Panc1 (cell line): ENCODE data around the gene CSMD2. TPM values are rescaled to one million over a fixed set of nuclear protein-coding genes. Genes with fewer than 3 reads are reported as not detected.

Source experiments
- ATAC-seq: fragments of 200-7000 bp; cut with Tn5 transposase; 2 replicates; pipeline ENCODE4 v1.9.1; 2020; ENCODE audit warnings: mild to moderate bottlenecking, moderate library complexity
- BruUV-seq: library from RNA; stranded (reverse); fragments of 400-500 nt; replicated peaks from 2 replicates; lab custom pipeline; 2021; lab: Mats Ljungman, UMichigan
- CTCF ChIA-PET: fragments of 300-600 bp; sonication (Branson Sonifier 250); formaldehyde crosslinking; loops from one replicate; lab custom pipeline; 2022; ENCODE audit warnings: antibody characterized with exemption; lab: Charles Lee
- POLR2A ChIA-PET: fragments of 300-600 bp; sonication (Branson Sonifier 250); formaldehyde crosslinking; loops from one replicate; lab custom pipeline; 2022; ENCODE audit warnings: antibody characterized with exemption; lab: Charles Lee
- DNase-seq: peaks from one replicate; pipeline ENCODE4 v3.0.0-alpha.2; 2010; ENCODE audit warnings: low read depth, low spot score
- H3K27ac ChIP-seq: 2 replicates; pipeline ENCODE4 v1.5.1; 2011; ENCODE audit warnings: mild to moderate bottlenecking, low read length, inconsistent platforms
- H3K27me3 ChIP-seq: fragments of 200-500 bp; sonication (Bioruptor generic); 2 replicates; pipeline ENCODE4 v1.6.0; 2014; ENCODE audit warnings: low read length, inconsistent platforms; ENCODE audit not compliant: control insufficient read depth, insufficient read depth
- H3K36me3 ChIP-seq: fragments of 200-500 bp; sonication (Bioruptor generic); 2 replicates; pipeline ENCODE4 v1.5.1; 2014; ENCODE audit warnings: inconsistent platforms, mild to moderate bottlenecking, low read length, moderate library complexity; ENCODE audit not compliant: control insufficient read depth, insufficient read depth
- H3K4me1 ChIP-seq: 2 replicates; pipeline ENCODE4 v1.5.1; 2011; ENCODE audit warnings: inconsistent platforms, mild to moderate bottlenecking, low read length, moderate library complexity; ENCODE audit not compliant: control insufficient read depth, insufficient read depth
- H3K4me3 ChIP-seq, 2 experiments: 2 replicates each; pipeline ENCODE4 v1.5.1; 2011 to 2012; ENCODE audit warnings: low read depth in 2 of 2, low read length in 2 of 2, mild to moderate bottlenecking in 2 of 2, inconsistent platforms in 1 of 2, moderate library complexity in 1 of 2
- H3K9me3 ChIP-seq: fragments of 200-500 bp; sonication (Bioruptor generic); 2 replicates; pipeline ENCODE4 v1.5.1; 2014; ENCODE audit warnings: low read depth, mild to moderate bottlenecking, inconsistent platforms, low read length, moderate library complexity; ENCODE audit not compliant: control insufficient read depth, insufficient read depth
- POLR2AphosphoS5 ChIP-seq: IDR thresholded peaks from 2 replicates; pipeline ENCODE4 v1.6.1; 2012; ENCODE audit warnings: mild to moderate bottlenecking, low read depth, low read length, moderate library complexity
- SIN3A ChIP-seq: IDR thresholded peaks from 2 replicates; pipeline ENCODE4 v1.6.1; 2012; ENCODE audit warnings: low read depth, mild to moderate bottlenecking, low read length, moderate library complexity, borderline replicate concordance; ENCODE audit not compliant: insufficient read depth
- TCF7L2 ChIP-seq: IDR thresholded peaks from 2 replicates; pipeline ENCODE4 v1.6.1; 2011; ENCODE audit warnings: mild to moderate bottlenecking, low read depth, low read length, inconsistent platforms
- in situ Hi-C: cut with HindIII; loops from 2 replicates; pipeline ENCODE4 v1.10.0; 2016; ENCODE audit warnings: low sequenced_read_pairs, low pct_unique_long_range_greater_than_20kb
- intact Hi-C: fragments of 100-400 bp; cut with micrococcal nuclease; formaldehyde crosslinking; loops from one replicate; pipeline ENCODE4 v1.10.0; 2022; ENCODE audit not compliant: unreplicated experiment
- total RNA-seq: library from RNA; stranded (reverse); gene quantifications from one replicate; pipeline ENCODE4 v1.2.1, GENCODE V29; 2021; ENCODE audit not compliant: unreplicated experiment
- TF ChIP-seq, protein P1 (sequence below), 2 experiments: IDR thresholded peaks; 2 replicates each; pipeline ENCODE4 v1.6.1; 2011 to 2012; ENCODE audit warnings: low read depth in 2 of 2, control low read depth in 1 of 2, low read length in 1 of 2, mild to moderate bottlenecking in 1 of 2, moderate library complexity in 1 of 2; ENCODE audit not compliant: insufficient read depth in 1 of 2
- TF ChIP-seq, protein P2 (sequence below): fragments of 450-650 bp; IDR thresholded peaks from 2 replicates; pipeline ENCODE4 v1.5.1; 2017; ENCODE audit warnings: mild to moderate bottlenecking

CSMD2 gene
- total RNA-seq, 1 experiment from 2014 or later: not detected

- DNase-seq (no peak), ATAC-seq (no peak)
- no TSS peak for BruUV-seq
- Histone ChIP-seq H3K27me3 (peaks cover 10% of the 10 kb centered on the region), H3K9me3 (no peaks in the 10 kb centered on the region), H3K36me3 (no peaks in the 10 kb centered on the region), H3K27ac (no peak overlapping the region), H3K4me3 (no peak overlapping the region), H3K4me1 (no peaks in the 10 kb centered on the region)
- intact Hi-C loops: no loop called here
- TF ChIP-seq, protein P1, sequence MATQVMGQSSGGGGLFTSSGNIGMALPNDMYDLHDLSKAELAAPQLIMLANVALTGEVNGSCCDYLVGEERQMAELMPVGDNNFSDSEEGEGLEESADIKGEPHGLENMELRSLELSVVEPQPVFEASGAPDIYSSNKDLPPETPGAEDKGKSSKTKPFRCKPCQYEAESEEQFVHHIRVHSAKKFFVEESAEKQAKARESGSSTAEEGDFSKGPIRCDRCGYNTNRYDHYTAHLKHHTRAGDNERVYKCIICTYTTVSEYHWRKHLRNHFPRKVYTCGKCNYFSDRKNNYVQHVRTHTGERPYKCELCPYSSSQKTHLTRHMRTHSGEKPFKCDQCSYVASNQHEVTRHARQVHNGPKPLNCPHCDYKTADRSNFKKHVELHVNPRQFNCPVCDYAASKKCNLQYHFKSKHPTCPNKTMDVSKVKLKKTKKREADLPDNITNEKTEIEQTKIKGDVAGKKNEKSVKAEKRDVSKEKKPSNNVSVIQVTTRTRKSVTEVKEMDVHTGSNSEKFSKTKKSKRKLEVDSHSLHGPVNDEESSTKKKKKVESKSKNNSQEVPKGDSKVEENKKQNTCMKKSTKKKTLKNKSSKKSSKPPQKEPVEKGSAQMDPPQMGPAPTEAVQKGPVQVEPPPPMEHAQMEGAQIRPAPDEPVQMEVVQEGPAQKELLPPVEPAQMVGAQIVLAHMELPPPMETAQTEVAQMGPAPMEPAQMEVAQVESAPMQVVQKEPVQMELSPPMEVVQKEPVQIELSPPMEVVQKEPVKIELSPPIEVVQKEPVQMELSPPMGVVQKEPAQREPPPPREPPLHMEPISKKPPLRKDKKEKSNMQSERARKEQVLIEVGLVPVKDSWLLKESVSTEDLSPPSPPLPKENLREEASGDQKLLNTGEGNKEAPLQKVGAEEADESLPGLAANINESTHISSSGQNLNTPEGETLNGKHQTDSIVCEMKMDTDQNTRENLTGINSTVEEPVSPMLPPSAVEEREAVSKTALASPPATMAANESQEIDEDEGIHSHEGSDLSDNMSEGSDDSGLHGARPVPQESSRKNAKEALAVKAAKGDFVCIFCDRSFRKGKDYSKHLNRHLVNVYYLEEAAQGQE (IDR thresholded peaks at IDR 0.05; ENCODE audit: insufficient read depth in 1 of 2, low read depth in 2 of 2, low read length in 1 of 2): no peak
- TF ChIP-seq POLR2AphosphoS5 (no peak), TCF7L2 (no peak), SIN3A (no peak)
- TF ChIP-seq, protein P2, sequence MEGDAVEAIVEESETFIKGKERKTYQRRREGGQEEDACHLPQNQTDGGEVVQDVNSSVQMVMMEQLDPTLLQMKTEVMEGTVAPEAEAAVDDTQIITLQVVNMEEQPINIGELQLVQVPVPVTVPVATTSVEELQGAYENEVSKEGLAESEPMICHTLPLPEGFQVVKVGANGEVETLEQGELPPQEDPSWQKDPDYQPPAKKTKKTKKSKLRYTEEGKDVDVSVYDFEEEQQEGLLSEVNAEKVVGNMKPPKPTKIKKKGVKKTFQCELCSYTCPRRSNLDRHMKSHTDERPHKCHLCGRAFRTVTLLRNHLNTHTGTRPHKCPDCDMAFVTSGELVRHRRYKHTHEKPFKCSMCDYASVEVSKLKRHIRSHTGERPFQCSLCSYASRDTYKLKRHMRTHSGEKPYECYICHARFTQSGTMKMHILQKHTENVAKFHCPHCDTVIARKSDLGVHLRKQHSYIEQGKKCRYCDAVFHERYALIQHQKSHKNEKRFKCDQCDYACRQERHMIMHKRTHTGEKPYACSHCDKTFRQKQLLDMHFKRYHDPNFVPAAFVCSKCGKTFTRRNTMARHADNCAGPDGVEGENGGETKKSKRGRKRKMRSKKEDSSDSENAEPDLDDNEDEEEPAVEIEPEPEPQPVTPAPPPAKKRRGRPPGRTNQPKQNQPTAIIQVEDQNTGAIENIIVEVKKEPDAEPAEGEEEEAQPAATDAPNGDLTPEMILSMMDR: no peak
- CTCF ChIA-PET: no interaction called here
- POLR2A ChIA-PET: no interaction called here
- in situ Hi-C loops: no loop called here
Observed at GRCh38 chr1:33649759-33650158, 515.3 kb downstream of the CSMD2 start.

- ChIA-PET POLR2A (no interaction called here), CTCF (no interaction called here)
- H3K4me3 ChIP-seq: no peak overlapping the region
- ATAC-seq (no peak), DNase-seq (no peak)
- intact Hi-C loops (no loop called here), in situ Hi-C loops (no loop called here)
- H3K27ac ChIP-seq: no peak overlapping the region
- no peaks in the 10 kb centered on the region for H3K9me3 ChIP-seq
- no peaks in the 10 kb centered on the region for H3K4me1 ChIP-seq
- no peaks in the 10 kb centered on the region for H3K36me3 ChIP-seq
- H3K27me3 ChIP-seq: peaks cover 13% of the 10 kb centered on the region
- TF ChIP-seq, protein P1 (IDR thresholded peaks at IDR 0.05; ENCODE audit: insufficient read depth in 1 of 2, low read depth in 2 of 2, low read length in 1 of 2): no peak
- TF ChIP-seq, protein P2: no peak
- TF ChIP-seq POLR2AphosphoS5: no peak
- no peak for TF ChIP-seq TCF7L2
- no peak for TF ChIP-seq SIN3A
- BruUV-seq: no TSS peak
Observed at GRCh38 chr1:33643216-33643615, 521.8 kb downstream of the CSMD2 start.
